SU-DHL-6 (cell line): ENCODE results near the gene FBXW8.

Experiments
- H2AFZ ChIP-seq: fragments of 200-600 bp; sonication (generic); 2 replicates; pipeline ENCODE4 v1.6.1; 2014; ENCODE audit warnings: low read depth, mild to moderate bottlenecking, moderate library complexity, mixed read lengths, antibody characterized with exemption, low read length; ENCODE audit not compliant: severe bottlenecking
- H3F3A ChIP-seq: fragments of 200-600 bp; shearing (Covaris generic); 2 replicates; pipeline ENCODE4 v1.6.0; 2016; ENCODE audit warnings: antibody characterized with exemption, mild to moderate bottlenecking; ENCODE audit not compliant: insufficient read depth
- H3K27ac ChIP-seq: fragments of 200-600 bp; sonication (generic); 2 replicates; pipeline ENCODE4 v1.5.1; 2016; ENCODE audit warnings: low read depth, mild to moderate bottlenecking, low read length, moderate library complexity, mixed read lengths
- H3K27me3 ChIP-seq: fragments of 200-600 bp; sonication (generic), shearing (Covaris generic); 2 replicates; pipeline ENCODE4 v1.6.0; 2014; ENCODE audit warnings: mild to moderate bottlenecking, low read length
- H3K36me3 ChIP-seq: fragments of 200-600 bp; sonication (generic); 2 replicates; pipeline ENCODE4 v1.6.1; 2014; ENCODE audit warnings: mild to moderate bottlenecking, low read length, mixed read lengths
- H3K4me2 ChIP-seq: fragments of 300-600, 200-600 bp; shearing (Covaris generic), sonication (generic); 2 replicates; pipeline ENCODE4 v1.6.0; 2014; ENCODE audit warnings: low read length, low read depth, mild to moderate bottlenecking; ENCODE audit not compliant: poor library complexity, severe bottlenecking
- H3K4me3 ChIP-seq: fragments of 200-600 bp; sonication (generic); 2 replicates; pipeline ENCODE4 v1.5.1; 2014; ENCODE audit warnings: antibody characterized with exemption, low read length, mild to moderate bottlenecking, mixed read lengths; ENCODE audit not compliant: insufficient read depth, poor library complexity, severe bottlenecking
- H3K79me2 ChIP-seq: fragments of 200-600 bp; sonication (generic); 2 replicates; pipeline ENCODE4 v1.6.1; 2014; ENCODE audit warnings: mild to moderate bottlenecking, low read length, moderate library complexity; ENCODE audit not compliant: insufficient read depth
- H3K9ac ChIP-seq: fragments of 200-600 bp; sonication (generic); 2 replicates; pipeline ENCODE4 v1.7.0; 2014; ENCODE audit warnings: mild to moderate bottlenecking, low read length
- H3K9me2 ChIP-seq: fragments of 200-600 bp; sonication (generic); replicated peaks from 2 replicates; pipeline ENCODE4 v1.6.1; 2014; ENCODE audit warnings: low read length; ENCODE audit not compliant: insufficient read depth
- H3K9me3 ChIP-seq: fragments of 200-600 bp; sonication (generic); 2 replicates; pipeline ENCODE4 v1.6.1; 2014; ENCODE audit warnings: low read length, mixed read lengths; ENCODE audit not compliant: insufficient read depth
- H4K20me1 ChIP-seq: fragments of 200-600 bp; sonication (generic); 2 replicates; pipeline ENCODE4 v1.6.1; 2014; ENCODE audit warnings: low read depth, mild to moderate bottlenecking, antibody characterized with exemption, low read length, moderate library complexity, mixed read lengths
- CTCF ChIP-seq: fragments of 200-600 bp; sonication (generic); IDR thresholded peaks from one replicate; pipeline ENCODE4 v1.5.1; 2017; ENCODE audit warnings: antibody characterized with exemption, mild to moderate bottlenecking, low read length, moderate library complexity; ENCODE audit not compliant: insufficient read depth, poor library complexity, severe bottlenecking
- EZH2phosphoT487 ChIP-seq: fragments of 200-600 bp; sonication (generic), shearing (Covaris generic); conservative IDR thresholded peaks from 2 replicates; pipeline ENCODE4 v1.6.1; 2018; ENCODE audit warnings: mild to moderate bottlenecking, antibody characterized with exemption, low read length, moderate library complexity, mixed read lengths

Gene FBXW8

GRCh38 chr12:116950628-116951325 lies 40.0 kb downstream of the FBXW8 start:
- H3K27me3 ChIP-seq: no peaks in the 10 kb centered on the region
- no peaks in the 10 kb centered on the region for H3K9me3 ChIP-seq
- TF ChIP-seq EZH2phosphoT487 (no peak), CTCF (no peak)
- H3K36me3 ChIP-seq: no peaks in the 10 kb centered on the region
- no peak overlapping the region for H3K27ac ChIP-seq
- H3K9me2 ChIP-seq: no peaks in the 10 kb centered on the region
- no peaks in the 10 kb centered on the region for H4K20me1 ChIP-seq
- no peak overlapping the region for H3K4me3 ChIP-seq
- H3K4me2 ChIP-seq: no peak overlapping the region
- no peak overlapping the region for H3K9ac ChIP-seq
- no peaks in the 10 kb centered on the region for H3F3A ChIP-seq
- no peaks in the 10 kb centered on the region for H3K79me2 ChIP-seq
- H2AFZ ChIP-seq: no peak overlapping the region

GRCh38 chr12:116954710-116955381 lies 44.1 kb downstream of the FBXW8 start:
- no peak overlapping the region for H3K27ac ChIP-seq

GRCh38 chr12:116955382-116956021 lies 44.8 kb downstream of the FBXW8 start:
- no peak for TF ChIP-seq CTCF
- no peak for TF ChIP-seq EZH2phosphoT487
- no peak overlapping the region for H3K9ac ChIP-seq
- H3K27me3 ChIP-seq: no peaks in the 10 kb centered on the region
- H3K9me2 ChIP-seq: no peaks in the 10 kb centered on the region
- no peaks in the 10 kb centered on the region for H4K20me1 ChIP-seq
- H3K27ac ChIP-seq: no peak overlapping the region
- H3F3A ChIP-seq: no peaks in the 10 kb centered on the region
- no peak overlapping the region for H2AFZ ChIP-seq
- H3K4me2 ChIP-seq: no peak overlapping the region
- H3K4me3 ChIP-seq: no peak overlapping the region
- no peaks in the 10 kb centered on the region for H3K36me3 ChIP-seq
- H3K79me2 ChIP-seq: no peaks in the 10 kb centered on the region
- no peaks in the 10 kb centered on the region for H3K9me3 ChIP-seq

More at GRCh38 chr12:116954710-116955381, 44.1 kb downstream of the FBXW8 start:
- no peaks in the 10 kb centered on the region for H3K9me3 ChIP-seq
- no peaks in the 10 kb centered on the region for H3K9me2 ChIP-seq
- no peak overlapping the region for H3K9ac ChIP-seq
- TF ChIP-seq EZH2phosphoT487: no peak
- TF ChIP-seq CTCF: no peak
- no peak overlapping the region for H3K4me3 ChIP-seq
- no peaks in the 10 kb centered on the region for H3K36me3 ChIP-seq
- H3F3A ChIP-seq: no peaks in the 10 kb centered on the region
- H3K4me2 ChIP-seq: no peak overlapping the region
- H2AFZ ChIP-seq: no peak overlapping the region
- no peaks in the 10 kb centered on the region for H4K20me1 ChIP-seq
- no peaks in the 10 kb centered on the region for H3K79me2 ChIP-seq
- no peaks in the 10 kb centered on the region for H3K27me3 ChIP-seq
